Stomach (tissue), 9 donors: ENCODE results near the gene XYLT1. TPM values are rescaled to one million over a fixed set of nuclear protein-coding genes. Genes with fewer than 3 reads are reported as not detected.
A peak's percentile ranks its signal among the peaks of the same experiment; 100 is the strongest.

Experiments
- DNase-seq, 2 donors: peaks; one replicate each; pipeline versions ENCODE4 v3.0.0 to v3.0.0-alpha.2; 2013 to 2019
- H3K27ac ChIP-seq, 5 donors: fragments of 200-600 bp in 4 of 5; sonication (generic) in 4 of 5; one replicate each; pipeline ENCODE4 v1.5.1; 2013 to 2019; ENCODE audit warnings: mild to moderate bottlenecking in 1 of 5, moderate library complexity in 1 of 5
- H3K27me3 ChIP-seq, 3 donors: fragments of 200-600 bp; sonication (generic); one replicate each; pipeline ENCODE4 v1.5.1; 2017 to 2019; ENCODE audit warnings: mixed run types in 1 of 3
- H3K36me3 ChIP-seq, 4 donors: fragments of 200-600 bp; sonication (generic); 1 replicate in 3 of 4; 2 replicates in 1 of 4; pipeline ENCODE4 v1.5.1; 2016 to 2019
- H3K4me1 ChIP-seq, 4 donors: fragments of 200-600 bp; sonication (generic); one replicate each; pipeline ENCODE4 v1.5.1; 2016 to 2019
- H3K4me3 ChIP-seq, 4 donors: fragments of 200-600 bp; sonication (generic) in 3 of 4; one replicate each; pipeline ENCODE4 v1.5.1; 2016 to 2019; ENCODE audit warnings: mild to moderate bottlenecking in 1 of 4
- H3K9me3 ChIP-seq, 4 donors: fragments of 200-600 bp; sonication (generic); one replicate each; pipeline ENCODE4 v1.5.1; 2016 to 2019
- CTCF ChIP-seq, 7 experiments: fragments of 450-650 bp in 4 of 7; fragments of 200-600 bp in 3 of 7; sonication (generic) in 3 of 7; IDR thresholded peaks; one replicate each; pipeline ENCODE4 v1.5.1; 2016 to 2019; ENCODE audit warnings: antibody characterized with exemption in 7 of 7, control low read depth in 2 of 7, mild to moderate bottlenecking in 1 of 7
- EP300 ChIP-seq: sonication (generic); formaldehyde crosslinking; IDR thresholded peaks from one replicate; pipeline ENCODE4 v1.6.1; 2017; ENCODE audit warnings: antibody characterized with exemption
- POLR2A ChIP-seq, 4 donors: fragments of 450-650 bp; IDR thresholded peaks; one replicate each; pipeline ENCODE4 v1.6.1; 2016; ENCODE audit warnings: antibody characterized with exemption in 4 of 4, control low read depth in 2 of 4, mild to moderate bottlenecking in 1 of 4, moderate library complexity in 1 of 4
- POLR2AphosphoS5 ChIP-seq, 3 donors: sonication (generic); formaldehyde crosslinking; IDR thresholded peaks; one replicate each; pipeline ENCODE4 v1.6.1; 2016; ENCODE audit warnings: antibody characterized with exemption in 3 of 3
- WGBS, 5 donors: extraction: QIAGEN DNeasy Blood & Tissue Kit in 3 of 5; methylation state at CpG; one replicate each; pipeline versions ENCODE4 v1.1.5 to v1.1.7; 2013 to 2018; 5-methylcytosine and 5-hydroxymethylcytosine counted together
- intact Hi-C: fragments of 100-400 bp; cut with DNase I; formaldehyde crosslinking; loops from one replicate; pipeline ENCODE4 v1.15.1; 2023; ENCODE audit warnings: low total_unique reads
- polyA plus RNA-seq, 3 donors: library from polyadenylated mRNA; stranded (reverse); fragments of 200-250 nt; gene quantifications; one replicate each; pipeline ENCODE4 v1.2.3, GENCODE V29; 2013
- total RNA-seq, 5 donors: library from RNA; depleted of rRNA; stranded (reverse); fragments of >200 nt; gene quantifications; one replicate each; pipeline versions ENCODE4 v1.1.0 to v1.2.3, GENCODE V29; 2014 to 2016
- donor health status: healthy with polysubstance abuse.
- donor health status: Bipolar disorder and iron deficiency.
- donor health status: healthy.

Gene XYLT1
- total and polyA plus RNA-seq, 8 donors, result 0.87 to 59.5 (median 9.5) TPM

- Histone ChIP-seq H3K4me3 (no peak overlapping the region), H3K27me3 (no peaks in the 10 kb centered on the region), H3K4me1 (no peaks in the 10 kb centered on the region), H3K27ac (no peak overlapping the region), H3K36me3 (peaks cover 0 to 15% (median 0%) of the 10 kb centered on the region in 4 donors), H3K9me3 (peaks cover 0 to 10% (median 3%) of the 10 kb centered on the region in 4 donors)
- TF ChIP-seq POLR2AphosphoS5 (IDR thresholded peaks at IDR 0.05) (no peak), POLR2A (IDR thresholded peaks at IDR 0.05) (no peak), CTCF (IDR thresholded peaks at IDR 0.05) (no peak), EP300 (no peak)
- intact Hi-C loops, result no loop called here
- 95 to 97% (median 96%) methylated on average over 3 of the region's 3 CpGs for WGBS, 5 donors
- no peak for DNase-seq
These were observed 256.8 kb downstream of the XYLT1 start for GRCh38 chr16:17213974-17214373.

GRCh38 chr16:17213025-17213424, 257.7 kb downstream of the XYLT1 start:
- intact Hi-C loops, result no loop called here
- Histone ChIP-seq H3K4me3 (no peak overlapping the region), H3K27ac (no peak overlapping the region), H3K36me3 (peaks cover 0 to 15% (median 0%) of the 10 kb centered on the region in 4 donors), H3K9me3 (peaks cover 0 to 10% (median 3%) of the 10 kb centered on the region in 4 donors), H3K27me3 (no peaks in the 10 kb centered on the region), H3K4me1 (no peaks in the 10 kb centered on the region)
- DNase-seq, result no peak
- TF ChIP-seq POLR2A (IDR thresholded peaks at IDR 0.05) (no peak), POLR2AphosphoS5 (IDR thresholded peaks at IDR 0.05) (no peak), EP300 (no peak), CTCF (IDR thresholded peaks at IDR 0.05) (no peak)
- 84 to 95% (median 88%) methylated on average over 2 of the region's 2 CpGs for WGBS, 5 donors

- 78 to 82% (median 81%) methylated on average over 6 of the region's 6 CpGs for WGBS, 5 donors
- no peak overlapping the region for H3K4me3 ChIP-seq
- H3K9me3 ChIP-seq, result peaks cover 0 to 10% (median 3%) of the 10 kb centered on the region in 4 donors
- DNase-seq, result no peak
- no peak overlapping the region for H3K27ac ChIP-seq
- TF ChIP-seq EP300, result no peak
- no peak for TF ChIP-seq POLR2A (IDR thresholded peaks at IDR 0.05)
- TF ChIP-seq POLR2AphosphoS5 (IDR thresholded peaks at IDR 0.05), result no peak
- no peak for TF ChIP-seq CTCF (IDR thresholded peaks at IDR 0.05)
- intact Hi-C loops, result no loop called here
- no peaks in the 10 kb centered on the region for H3K4me1 ChIP-seq
- H3K36me3 ChIP-seq, result peaks cover 0 to 15% (median 0%) of the 10 kb centered on the region in 4 donors
- H3K27me3 ChIP-seq, result no peaks in the 10 kb centered on the region
These were observed 258.2 kb downstream of the XYLT1 start for GRCh38 chr16:17212606-17213005.

GRCh38 chr16:17211797-17212196, 259.0 kb downstream of the XYLT1 start:
- H3K9me3 ChIP-seq, result peaks cover 0 to 10% (median 3%) of the 10 kb centered on the region in 4 donors
- no peaks in the 10 kb centered on the region for H3K27me3 ChIP-seq
- H3K4me1 ChIP-seq, result no peaks in the 10 kb centered on the region
- intact Hi-C loops, result no loop called here
- TF ChIP-seq EP300, result no peak
- TF ChIP-seq CTCF (IDR thresholded peaks at IDR 0.05), result peak in 1 of 7 experiments; percentile 7
- H3K27ac ChIP-seq, result no peak overlapping the region
- H3K36me3 ChIP-seq, result peaks cover 0 to 15% (median 0%) of the 10 kb centered on the region in 4 donors
- no peak overlapping the region for H3K4me3 ChIP-seq
- DNase-seq, result no peak
- 69 to 79% (median 78%) methylated on average over 4 of the region's 4 CpGs for WGBS, 5 donors
